HL-60 (cell line): ENCODE measurements around the gene CHSY1.

Experiments used
- GABPA ChIP-seq: IDR thresholded peaks from 2 replicates; pipeline ENCODE4 v1.6.1; 2012; ENCODE audit warnings: low read depth
- POLR2AphosphoS5 ChIP-seq: IDR thresholded peaks from 2 replicates; pipeline ENCODE4 v1.6.1; 2012; ENCODE audit warnings: low read depth
- TF ChIP-seq, protein P1 (sequence below): IDR thresholded peaks from one replicate; pipeline ENCODE4 v1.5.1; 2011; ENCODE audit warnings: low read length, control low read depth, inconsistent platforms; ENCODE audit not compliant: insufficient read depth
- TF ChIP-seq, protein P2 (sequence below): IDR thresholded peaks from 2 replicates; pipeline ENCODE4 v1.6.1; 2012; ENCODE audit warnings: low read depth; ENCODE audit not compliant: insufficient replicate concordance

DNA sequence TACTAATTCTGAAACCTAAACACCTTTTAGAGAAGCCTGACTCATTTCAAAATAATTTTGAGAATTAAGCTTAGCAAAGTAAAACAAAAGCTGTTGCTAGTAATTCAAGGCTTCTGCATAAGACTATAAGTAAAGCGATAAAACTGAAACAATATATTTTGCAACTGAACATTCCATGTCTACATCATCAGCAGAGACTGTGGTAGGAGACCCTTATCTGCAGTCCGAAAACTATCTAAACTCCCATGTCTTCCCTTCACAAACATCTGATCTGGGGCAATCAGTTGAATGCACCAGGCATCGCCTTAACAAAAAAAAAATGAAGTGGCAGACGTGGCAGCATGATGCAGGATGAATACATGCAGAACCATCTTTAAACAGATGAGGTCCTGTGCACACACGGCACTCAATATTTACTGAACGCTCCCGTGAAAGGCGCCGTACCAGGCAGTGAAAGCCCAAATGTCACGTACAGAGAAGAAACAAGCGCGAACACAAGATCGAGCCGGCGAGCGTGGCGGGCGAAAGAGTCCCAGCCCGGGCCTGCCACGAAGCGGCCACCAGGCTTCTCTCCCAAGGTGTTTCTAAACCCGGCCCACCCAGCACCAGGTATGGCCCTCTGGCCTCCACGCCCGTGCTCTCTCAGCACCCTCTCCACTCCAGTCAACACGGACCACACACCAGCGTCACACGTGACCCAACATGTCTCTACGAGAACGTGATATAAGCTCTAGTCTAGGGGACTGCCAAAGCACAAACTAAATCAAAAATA, 63.0 kb downstream of the CHSY1 start:
- TF ChIP-seq, protein P1, sequence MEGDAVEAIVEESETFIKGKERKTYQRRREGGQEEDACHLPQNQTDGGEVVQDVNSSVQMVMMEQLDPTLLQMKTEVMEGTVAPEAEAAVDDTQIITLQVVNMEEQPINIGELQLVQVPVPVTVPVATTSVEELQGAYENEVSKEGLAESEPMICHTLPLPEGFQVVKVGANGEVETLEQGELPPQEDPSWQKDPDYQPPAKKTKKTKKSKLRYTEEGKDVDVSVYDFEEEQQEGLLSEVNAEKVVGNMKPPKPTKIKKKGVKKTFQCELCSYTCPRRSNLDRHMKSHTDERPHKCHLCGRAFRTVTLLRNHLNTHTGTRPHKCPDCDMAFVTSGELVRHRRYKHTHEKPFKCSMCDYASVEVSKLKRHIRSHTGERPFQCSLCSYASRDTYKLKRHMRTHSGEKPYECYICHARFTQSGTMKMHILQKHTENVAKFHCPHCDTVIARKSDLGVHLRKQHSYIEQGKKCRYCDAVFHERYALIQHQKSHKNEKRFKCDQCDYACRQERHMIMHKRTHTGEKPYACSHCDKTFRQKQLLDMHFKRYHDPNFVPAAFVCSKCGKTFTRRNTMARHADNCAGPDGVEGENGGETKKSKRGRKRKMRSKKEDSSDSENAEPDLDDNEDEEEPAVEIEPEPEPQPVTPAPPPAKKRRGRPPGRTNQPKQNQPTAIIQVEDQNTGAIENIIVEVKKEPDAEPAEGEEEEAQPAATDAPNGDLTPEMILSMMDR: no peak
- TF ChIP-seq, protein P2, sequence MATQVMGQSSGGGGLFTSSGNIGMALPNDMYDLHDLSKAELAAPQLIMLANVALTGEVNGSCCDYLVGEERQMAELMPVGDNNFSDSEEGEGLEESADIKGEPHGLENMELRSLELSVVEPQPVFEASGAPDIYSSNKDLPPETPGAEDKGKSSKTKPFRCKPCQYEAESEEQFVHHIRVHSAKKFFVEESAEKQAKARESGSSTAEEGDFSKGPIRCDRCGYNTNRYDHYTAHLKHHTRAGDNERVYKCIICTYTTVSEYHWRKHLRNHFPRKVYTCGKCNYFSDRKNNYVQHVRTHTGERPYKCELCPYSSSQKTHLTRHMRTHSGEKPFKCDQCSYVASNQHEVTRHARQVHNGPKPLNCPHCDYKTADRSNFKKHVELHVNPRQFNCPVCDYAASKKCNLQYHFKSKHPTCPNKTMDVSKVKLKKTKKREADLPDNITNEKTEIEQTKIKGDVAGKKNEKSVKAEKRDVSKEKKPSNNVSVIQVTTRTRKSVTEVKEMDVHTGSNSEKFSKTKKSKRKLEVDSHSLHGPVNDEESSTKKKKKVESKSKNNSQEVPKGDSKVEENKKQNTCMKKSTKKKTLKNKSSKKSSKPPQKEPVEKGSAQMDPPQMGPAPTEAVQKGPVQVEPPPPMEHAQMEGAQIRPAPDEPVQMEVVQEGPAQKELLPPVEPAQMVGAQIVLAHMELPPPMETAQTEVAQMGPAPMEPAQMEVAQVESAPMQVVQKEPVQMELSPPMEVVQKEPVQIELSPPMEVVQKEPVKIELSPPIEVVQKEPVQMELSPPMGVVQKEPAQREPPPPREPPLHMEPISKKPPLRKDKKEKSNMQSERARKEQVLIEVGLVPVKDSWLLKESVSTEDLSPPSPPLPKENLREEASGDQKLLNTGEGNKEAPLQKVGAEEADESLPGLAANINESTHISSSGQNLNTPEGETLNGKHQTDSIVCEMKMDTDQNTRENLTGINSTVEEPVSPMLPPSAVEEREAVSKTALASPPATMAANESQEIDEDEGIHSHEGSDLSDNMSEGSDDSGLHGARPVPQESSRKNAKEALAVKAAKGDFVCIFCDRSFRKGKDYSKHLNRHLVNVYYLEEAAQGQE: no peak
- TF ChIP-seq POLR2AphosphoS5: no peak
- TF ChIP-seq GABPA: no peak
